Measurements from ENCODE around the gene ADCY3. TPM values are rescaled to one million over a fixed set of nuclear protein-coding genes. Genes with fewer than 3 reads are reported as not detected.

ADCY3 gene
- total and polyA plus RNA-seq, 10 of the 15 experiments (the other 5 are each of a cell fraction or from before 2014, with no cell fraction given): 2.8 to 102 (median 50.4) TPM

GRCh38 chr2:24793761-24794435, 126.1 kb downstream of the ADCY3 start:
- H3K4me2 ChIP-seq (ENCODE audit: control insufficient read depth, insufficient read depth): peak overlapping the region; percentile 78
- in situ Hi-C loops (cut with MboI) (no loop called here), intact Hi-C loops (cut with micrococcal nuclease; ENCODE audit: unreplicated experiment) (loop anchor here (2.0 to 10.0 kb wide), 2 partner anchors 33 to 299 kb away; partner anchors contain the start of gene NCOA1)
- peak overlapping the region; percentile 93 for H3K9ac ChIP-seq (ENCODE audit: control insufficient read depth, insufficient read depth, low read length)
- SMC1A ChIA-PET (ENCODE audit: uncharacterized antibody, unreplicated experiment): interaction anchor here (0.8 to 1.9 kb wide), 5 partner anchors 17 to 371 kb away, joined by 3 to 6 read pairs (median 3); no protein-coding TSS in a partner anchor
- peak; percentile 7; the same call in 2 of the 3 replicates for ATAC-seq
- RAD21 ChIA-PET (ENCODE audit: unreplicated experiment): interaction anchor here (1.2 to 3.4 kb wide), 3 partner anchors 66 to 180 kb away, joined by 3 to 24 read pairs (median 16); no protein-coding TSS in a partner anchor
- TF ChIP-seq SIX5 (IDR thresholded peaks at IDR 0.05; ENCODE audit: low read depth, low read length, severe bottlenecking): no peak
- no peak for TF ChIP-seq POLR2AphosphoS5 (IDR thresholded peaks at IDR 0.05; ENCODE audit: low read length)
- TF ChIP-seq CEBPB (IDR thresholded peaks at IDR 0.05; ENCODE audit: borderline replicate concordance in 1 of 2, low read depth in 2 of 2, low read length in 2 of 2): no peak
- no peak for TF ChIP-seq RAD21 (IDR thresholded peaks at IDR 0.05; ENCODE audit: insufficient read depth, low read depth, low read length)
- TF ChIP-seq CHD1 (IDR thresholded peaks at IDR 0.05; ENCODE audit: low read depth, low read length): no peak
- TF ChIP-seq PML (IDR thresholded peaks at IDR 0.05; ENCODE audit: low read length): no peak
- TF ChIP-seq ATF3 (IDR thresholded peaks at IDR 0.05; ENCODE audit: borderline replicate concordance, extremely low read depth, low read depth, low read length): no peak
- no peak for TF ChIP-seq MYC (IDR thresholded peaks at IDR 0.05; ENCODE audit: insufficient read depth, insufficient read length, insufficient replicate concordance, low read length, severe bottlenecking)
- TF ChIP-seq POLR2A (IDR thresholded peaks at IDR 0.05; ENCODE audit: low read depth, low read length): no peak
- DNase-seq (ENCODE audit: low read depth, low spot score): no peak
- H2AFZ ChIP-seq (ENCODE audit: control insufficient read depth, low read depth, low read length): peak overlapping the region; percentile 69
- H3K27me3 ChIP-seq (replicated peaks in 1 of 2; ENCODE audit: control insufficient read depth in 2 of 2, insufficient read depth in 2 of 2, low read length in 1 of 2): no peaks in the 10 kb centered on the region
- peak overlapping the region; percentile 97 for H3K4me3 ChIP-seq
- CTCF ChIA-PET: interaction anchor here (0.8 to 1.3 kb wide), 4 partner anchors 15 to 383 kb away, joined by 3 to 4 read pairs (median 4); no protein-coding TSS in a partner anchor
- no peak for FAIRE-seq
- peaks cover 6% of the 10 kb centered on the region for H3K4me1 ChIP-seq (ENCODE audit: control insufficient read depth, insufficient read depth, low read length)
- 3% methylated on average over 14 of the region's 14 CpGs for WGBS (ENCODE audit: insufficient coverage, insufficient replicate concordance, low lambda C conversion rate, missing lambda C conversion rate)
- H3K9me3 ChIP-seq (replicated peaks; ENCODE audit: control insufficient read depth, insufficient read depth, low read length): no peaks in the 10 kb centered on the region; the same call in 2 of the 3 replicates
- TSS peak; percentile 82 for BruUV-seq (replicated peaks)
- peak overlapping the region; percentile 98 for H3K27ac ChIP-seq (ENCODE audit: control insufficient read depth, insufficient read depth)
- no peaks in the 10 kb centered on the region for H4K20me1 ChIP-seq (ENCODE audit: control insufficient read depth, insufficient read depth)
- H3K79me2 ChIP-seq (ENCODE audit: control insufficient read depth, insufficient read depth, low read length): peaks cover 50% of the 10 kb centered on the region
- POLR2A ChIA-PET: interaction anchor here (0.8 to 1.5 kb wide), 4 partner anchors 14 to 73 kb away, joined by 3 to 6 read pairs (median 3); no protein-coding TSS in a partner anchor
- peaks cover 0 to 3% of the 10 kb centered on the region in 2 experiments; a peak in 2 of 4 replicates for H3K36me3 ChIP-seq (ENCODE audit: control insufficient read depth in 2 of 2, insufficient read depth in 2 of 2, low read length in 1 of 2)
